NCI-H748 treated with DMSO at 0.1 percent for 48 hours (cell line): ENCODE data around the gene CAB39L.
A peak's percentile ranks its signal among the peaks of the same experiment; 100 is the strongest.

ENCODE experiments used
- DNase-seq: peaks from one replicate; lab custom pipeline; 2025; lab: John Stamatoyannopoulos, UW

Gene CAB39L

GRCh38 chr13:49443704-49444523 is at the start of gene CAB39L, which contains the start of gene SETDB2:
TSS of gene CAB39L (minus strand) at chr13:49444064. CDS start at chr13:49382910, 61,154 bp downstream.
TSS of gene SETDB2 (plus strand) at chr13:49444274. CDS start at chr13:49451894, 7,620 bp downstream.
- DNase-seq = peak; percentile 95

GRCh38 chr13:49488563-49488962 is 44.7 kb upstream of the CAB39L start:
- no peak for DNase-seq

- DNase-seq = no peak
Observed at GRCh38 chr13:49481788-49482187, 37.9 kb upstream of the CAB39L start.

GRCh38 chr13:49476529-49476928 is 32.7 kb upstream of the CAB39L start:
- no peak for DNase-seq

GRCh38 chr13:49472186-49472585 is 28.3 kb upstream of the CAB39L start:
- no peak for DNase-seq

- DNase-seq = no peak
Observed at GRCh38 chr13:49466292-49466838, 22.5 kb upstream of the CAB39L start.

GRCh38 chr13:49464621-49465325 is 20.9 kb upstream of the CAB39L start:
- no peak for DNase-seq

GRCh38 chr13:49464085-49464484 is 20.2 kb upstream of the CAB39L start:
- DNase-seq = no peak

GRCh38 chr13:49459580-49459979 is 15.7 kb upstream of the CAB39L start:
- no peak for DNase-seq

- DNase-seq = no peak
Observed at GRCh38 chr13:49457221-49457620, 13.4 kb upstream of the CAB39L start.

- DNase-seq = no peak
Observed at GRCh38 chr13:49456156-49456555, 12.3 kb upstream of the CAB39L start.

GRCh38 chr13:49455007-49455398 is 11.1 kb upstream of the CAB39L start:
- no peak for DNase-seq

- no peak for DNase-seq
Observed at GRCh38 chr13:49454388-49455006, 10.6 kb upstream of the CAB39L start.

- no peak for DNase-seq
Observed at GRCh38 chr13:49453465-49453864, 9.6 kb upstream of the CAB39L start.

- no peak for DNase-seq
Observed at GRCh38 chr13:49452725-49453457, 9.0 kb upstream of the CAB39L start.

GRCh38 chr13:49450105-49450819 is 6.4 kb upstream of the CAB39L start:
- DNase-seq = no peak

GRCh38 chr13:49448753-49449152 is 4.9 kb upstream of the CAB39L start:
- DNase-seq = no peak

- no peak for DNase-seq
Observed at GRCh38 chr13:49446473-49446872, 2.6 kb upstream of the CAB39L start.

- peak; percentile 61 for DNase-seq
Observed at GRCh38 chr13:49444524-49445395, 896 bp upstream of the CAB39L start.

GRCh38 chr13:49443357-49443703 is 534 bp downstream of the CAB39L start:
- DNase-seq = peak; percentile 33
